HG02970 (cell line): ENCODE results near the gene YAF2.
A peak's percentile ranks its signal among the peaks of the same experiment; 100 is the strongest.

Source experiments
- ATAC-seq: cut with Tn5 transposase; IDR thresholded peaks from one replicate; pipeline ENCODE4 v1.9.1; 2021; ENCODE audit warnings: mild to moderate bottlenecking, moderate library complexity, moderate number of reproducible peaks; ENCODE audit not compliant: unreplicated experiment, low FRiP score

YAF2 gene

GRCh38 chr12:42156232-42156631 is 81.8 kb downstream of the YAF2 start:
- no peak for ATAC-seq

- no peak for ATAC-seq
These were observed 92.4 kb downstream of the YAF2 start for GRCh38 chr12:42145552-42146215.

- no peak for ATAC-seq
These were observed 92.9 kb downstream of the YAF2 start for GRCh38 chr12:42145197-42145549.

GRCh38 chr12:42144408-42145196 is 93.4 kb downstream of the YAF2 start, which contains the start of gene GXYLT1:
Gene GXYLT1 (minus strand): TSS chr12:42144874. CDS start chr12:42144646, 228 bp downstream.
- ATAC-seq: peak; percentile 93

- no peak for ATAC-seq
These were observed 94.0 kb downstream of the YAF2 start for GRCh38 chr12:42144158-42144407.

GRCh38 chr12:42143452-42144157 is 94.4 kb downstream of the YAF2 start:
- ATAC-seq: no peak

DNA sequence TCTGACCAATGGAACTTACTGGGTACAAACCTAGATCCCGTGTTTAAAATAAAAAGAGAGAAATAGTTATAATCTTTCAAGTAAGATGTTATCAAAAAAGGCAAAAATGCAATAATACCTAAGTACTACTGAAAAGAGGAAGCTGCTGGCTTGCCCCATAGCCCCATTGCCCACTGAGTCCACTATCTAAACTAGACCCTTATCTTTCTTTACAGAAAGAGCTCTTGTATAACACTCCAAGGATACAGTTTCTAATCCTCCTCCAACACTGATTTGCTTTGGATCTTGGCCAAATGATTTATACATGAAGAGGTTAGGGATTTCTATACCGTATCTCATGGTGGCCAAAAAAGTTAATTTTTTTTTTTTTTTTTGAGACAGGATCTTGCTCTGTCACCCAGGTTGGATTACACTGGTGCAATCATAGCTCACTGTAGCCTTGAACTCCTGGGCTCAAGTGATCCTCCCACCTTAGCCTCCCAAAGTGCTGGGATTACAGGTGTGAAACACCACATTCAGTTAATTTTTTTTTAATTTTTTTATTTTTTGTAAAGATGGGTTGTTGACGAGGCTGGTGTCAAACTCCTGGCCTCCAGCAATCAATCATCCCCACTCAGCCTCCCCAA is 96.0 kb downstream of the YAF2 start:
- ATAC-seq: no peak

GRCh38 chr12:42140901-42141300 is 97.1 kb downstream of the YAF2 start:
- ATAC-seq: no peak

GRCh38 chr12:42135259-42135814 is 102.7 kb downstream of the YAF2 start:
- no peak for ATAC-seq

DNA sequence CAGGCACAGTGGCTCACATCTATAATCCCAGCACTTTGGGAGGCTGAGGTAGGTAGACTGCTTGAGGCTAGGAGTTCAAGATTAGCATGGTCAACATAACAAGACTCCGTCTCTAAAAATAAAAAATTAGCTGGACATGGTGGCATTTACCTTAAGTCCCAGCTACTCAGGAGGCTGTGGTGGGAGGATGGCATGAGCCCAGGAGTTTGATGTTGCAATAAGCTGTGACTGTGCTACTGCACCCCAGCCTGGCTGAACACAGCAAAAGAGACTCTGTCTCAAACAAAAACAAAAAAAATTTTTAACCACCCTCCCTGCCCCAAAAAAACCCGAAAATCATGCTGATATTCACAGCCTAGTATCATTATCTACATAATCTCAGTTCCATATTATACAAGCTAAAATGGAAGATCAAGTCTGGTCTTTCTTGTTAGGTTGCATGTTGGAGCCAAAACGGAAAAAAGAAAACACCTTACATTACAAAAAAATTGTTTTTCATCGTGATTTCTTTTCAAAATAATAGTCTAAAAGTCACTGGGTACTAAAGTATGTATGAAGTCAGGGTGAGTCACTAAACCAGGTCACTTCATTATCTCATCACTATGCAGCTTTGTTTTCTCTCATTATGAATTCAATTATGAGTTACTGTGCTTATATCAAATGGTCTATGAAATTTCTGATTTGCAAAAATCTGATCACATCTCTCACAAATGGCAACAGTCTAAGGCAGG is 107.2 kb downstream of the YAF2 start:
- no peak for ATAC-seq

- no peak for ATAC-seq
These were observed 108.3 kb downstream of the YAF2 start for GRCh38 chr12:42129595-42130204.

DNA sequence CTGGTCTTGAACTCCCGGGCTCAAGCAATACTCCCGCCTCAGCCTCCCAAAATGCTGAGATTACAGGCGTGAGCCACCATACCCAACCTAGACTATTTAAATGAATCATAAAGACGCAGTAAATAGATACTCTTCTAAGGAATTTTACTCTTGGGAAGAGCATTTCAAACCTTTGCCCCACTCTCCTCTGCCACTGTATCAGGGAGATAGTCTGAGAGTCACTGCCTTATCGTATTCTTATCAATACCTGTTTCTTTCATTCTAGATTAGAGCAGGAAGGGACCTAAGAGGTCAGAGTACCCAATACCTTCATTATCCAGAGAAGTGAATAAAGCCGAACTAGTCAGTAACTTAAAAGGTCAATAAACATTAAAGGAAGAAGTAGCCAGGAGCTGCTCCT is 109.2 kb downstream of the YAF2 start:
- ATAC-seq: no peak

GRCh38 chr12:42128327-42128726 is 109.7 kb downstream of the YAF2 start:
- no peak for ATAC-seq

GRCh38 chr12:42126963-42127362 is 111.1 kb downstream of the YAF2 start:
- ATAC-seq: no peak

- ATAC-seq: no peak
These were observed 112.7 kb downstream of the YAF2 start for GRCh38 chr12:42125388-42125767.

- no peak for ATAC-seq
These were observed 113.2 kb downstream of the YAF2 start for GRCh38 chr12:42124764-42125387.

GRCh38 chr12:42119085-42119633 is 118.9 kb downstream of the YAF2 start:
- ATAC-seq: no peak

DNA sequence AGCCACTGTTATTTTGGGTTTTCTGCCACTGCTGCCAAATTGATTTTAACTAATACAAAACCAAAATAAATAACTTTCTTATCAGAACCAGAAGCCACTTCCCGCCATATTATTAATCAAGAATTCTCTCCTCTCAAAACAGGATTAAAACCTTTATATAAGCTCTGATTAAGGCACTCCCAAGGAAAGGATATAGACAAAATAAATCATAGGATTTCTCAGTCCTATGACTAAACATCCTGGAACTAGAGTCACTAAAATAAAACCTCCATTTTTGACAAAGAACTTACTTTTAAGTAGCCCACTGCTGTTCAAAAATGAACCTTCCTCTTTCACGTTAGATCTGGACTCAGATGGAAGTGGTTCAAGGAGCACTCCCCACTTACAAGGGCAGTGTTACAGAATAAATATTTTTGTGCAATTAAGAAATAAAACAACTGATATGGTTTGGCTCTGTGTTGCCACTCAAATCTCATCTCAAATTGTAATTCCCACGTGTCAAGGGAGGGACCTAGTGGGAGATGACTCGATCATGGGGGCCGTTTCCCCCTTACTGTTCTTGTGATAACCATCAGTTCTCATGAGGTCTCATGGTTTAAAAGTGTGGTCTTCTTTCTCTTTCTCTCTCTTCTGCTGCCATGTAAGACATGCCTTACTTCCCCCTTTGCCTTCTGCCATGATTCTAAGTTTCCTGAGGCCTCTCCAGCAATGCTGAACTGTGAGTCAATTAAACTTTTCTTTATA is 119.7 kb downstream of the YAF2 start:
- no peak for ATAC-seq
